ENCODE results near the gene PRKD1. TPM values are rescaled to one million over a fixed set of nuclear protein-coding genes. Genes with fewer than 3 reads are reported as not detected.

The PRKD1 gene
- total RNA-seq, 1 experiment from 2014 or later = 9.7 TPM

DNA sequence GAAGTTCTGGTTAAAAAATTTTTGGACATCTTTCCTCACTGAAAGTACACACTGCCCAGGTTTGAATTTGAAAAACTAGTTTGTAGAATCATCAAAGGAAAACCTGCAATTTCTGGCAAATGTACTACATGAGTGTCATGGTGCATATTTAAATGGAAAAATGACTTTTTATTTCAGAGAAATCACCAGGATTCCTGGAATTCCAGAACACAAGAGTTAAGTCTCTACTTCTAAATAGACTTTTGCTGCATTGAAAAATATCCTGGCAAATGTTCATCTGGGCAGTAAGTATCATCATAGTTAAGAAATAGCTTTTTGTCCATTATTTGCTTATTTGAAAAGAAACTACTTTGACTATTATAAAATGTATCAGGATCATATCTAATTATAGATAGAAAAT lies 275.1 kb downstream of the PRKD1 start:
- H3K27ac Mint-ChIP-seq (ENCODE audit: unreplicated experiment) = no peak overlapping the region
- H3K4me3 Mint-ChIP-seq (ENCODE audit: low read depth, unreplicated experiment) = no peak overlapping the region
- peaks cover 31% of the 10 kb centered on the region for H3K4me1 Mint-ChIP-seq (ENCODE audit: low read depth, unreplicated experiment)
- CTCF ChIA-PET = no interaction called here
- no peaks in the 10 kb centered on the region for H3K9me3 Mint-ChIP-seq (ENCODE audit: low read depth, unreplicated experiment)
- H3K36me3 Mint-ChIP-seq (ENCODE audit: insufficient read depth, unreplicated experiment) = no peaks in the 10 kb centered on the region
- BruUV-seq (replicated peaks) = no TSS peak
- H3K27me3 Mint-ChIP-seq (ENCODE audit: unreplicated experiment) = no peaks in the 10 kb centered on the region
- TF ChIP-seq CTCF (IDR thresholded peaks at IDR 0.05; ENCODE audit: unreplicated experiment) = no peak
- DNase-seq = no peak
- intact Hi-C loops (cut with micrococcal nuclease; ENCODE audit: unreplicated experiment) = no loop called here

GRCh38 chr14:29650554-29651269 lies 276.9 kb downstream of the PRKD1 start:
- peak overlapping the region; percentile 28 for H3K27ac Mint-ChIP-seq (ENCODE audit: unreplicated experiment)
- peaks cover 40% of the 10 kb centered on the region for H3K4me1 Mint-ChIP-seq (ENCODE audit: low read depth, unreplicated experiment)
- no peaks in the 10 kb centered on the region for H3K36me3 Mint-ChIP-seq (ENCODE audit: insufficient read depth, unreplicated experiment)
- no peaks in the 10 kb centered on the region for H3K9me3 Mint-ChIP-seq (ENCODE audit: low read depth, unreplicated experiment)
- peak overlapping the region; percentile 7 for H3K4me3 Mint-ChIP-seq (ENCODE audit: low read depth, unreplicated experiment)
- CTCF ChIA-PET = no interaction called here
- intact Hi-C loops (cut with micrococcal nuclease; ENCODE audit: unreplicated experiment) = no loop called here
- no TSS peak for BruUV-seq (replicated peaks)
- no peak for TF ChIP-seq CTCF (IDR thresholded peaks at IDR 0.05; ENCODE audit: unreplicated experiment)
- no peaks in the 10 kb centered on the region for H3K27me3 Mint-ChIP-seq (ENCODE audit: unreplicated experiment)
- no peak for DNase-seq

DNA sequence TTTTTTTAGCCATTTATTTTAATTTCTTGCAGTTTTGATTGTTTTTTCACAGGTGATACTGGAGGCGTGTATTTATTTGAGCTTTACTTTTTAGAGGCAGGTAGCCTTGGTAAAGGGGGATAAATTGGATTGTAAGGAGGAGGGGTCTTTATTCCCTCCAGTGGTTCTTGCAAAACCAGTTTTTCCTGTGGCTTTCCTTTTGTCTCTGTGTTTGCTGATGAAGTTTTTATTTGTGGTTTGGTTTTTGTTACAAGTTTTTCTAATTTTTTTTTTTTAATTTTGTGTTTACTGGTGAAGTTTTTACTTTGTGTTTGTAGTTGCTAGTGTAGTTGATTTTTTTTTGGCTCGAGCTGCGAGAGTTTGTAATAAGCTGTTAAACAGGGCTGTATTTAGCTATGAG lies 278.5 kb downstream of the PRKD1 start:
- BruUV-seq (replicated peaks) = no TSS peak
- no peak for DNase-seq
- no peaks in the 10 kb centered on the region for H3K36me3 Mint-ChIP-seq (ENCODE audit: insufficient read depth, unreplicated experiment)
- H3K9me3 Mint-ChIP-seq (ENCODE audit: low read depth, unreplicated experiment) = no peaks in the 10 kb centered on the region
- H3K27me3 Mint-ChIP-seq (ENCODE audit: unreplicated experiment) = no peaks in the 10 kb centered on the region
- intact Hi-C loops (cut with micrococcal nuclease; ENCODE audit: unreplicated experiment) = loop anchor here (5.0 to 10.0 kb wide), 3 partner anchors 42 to 256 kb away; no protein-coding TSS in a partner anchor
- peaks cover 48% of the 10 kb centered on the region for H3K4me1 Mint-ChIP-seq (ENCODE audit: low read depth, unreplicated experiment)
- CTCF ChIA-PET = no interaction called here
- no peak overlapping the region for H3K4me3 Mint-ChIP-seq (ENCODE audit: low read depth, unreplicated experiment)
- no peak for TF ChIP-seq CTCF (IDR thresholded peaks at IDR 0.05; ENCODE audit: unreplicated experiment)
- H3K27ac Mint-ChIP-seq (ENCODE audit: unreplicated experiment) = no peak overlapping the region

DNA sequence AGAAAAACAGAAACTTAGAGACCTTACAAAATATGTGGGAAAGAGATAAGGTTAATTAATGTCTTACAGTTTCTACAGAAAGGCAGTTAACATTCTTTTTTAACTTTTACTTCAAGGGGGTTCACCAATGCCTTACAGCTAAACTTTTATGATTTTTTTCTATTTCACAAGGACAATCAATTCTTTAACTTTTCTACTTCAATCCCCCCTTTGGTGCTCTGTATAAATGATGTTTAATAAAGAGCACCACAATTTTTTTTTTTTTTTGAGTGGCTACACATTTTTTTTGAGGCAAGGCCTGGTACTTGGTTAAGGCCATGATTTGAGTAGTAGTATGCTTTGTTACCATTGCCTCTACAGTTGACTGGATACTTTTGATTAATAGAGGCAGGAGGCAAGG lies 279.6 kb downstream of the PRKD1 start:
- no peak overlapping the region for H3K4me3 Mint-ChIP-seq (ENCODE audit: low read depth, unreplicated experiment)
- no peaks in the 10 kb centered on the region for H3K27me3 Mint-ChIP-seq (ENCODE audit: unreplicated experiment)
- CTCF ChIA-PET = interaction anchor here (0.7 kb wide), 1 partner anchor 316 kb away, joined by 3 read pairs; no protein-coding TSS in a partner anchor
- H3K36me3 Mint-ChIP-seq (ENCODE audit: insufficient read depth, unreplicated experiment) = no peaks in the 10 kb centered on the region
- H3K4me1 Mint-ChIP-seq (ENCODE audit: low read depth, unreplicated experiment) = peaks cover 57% of the 10 kb centered on the region
- intact Hi-C loops (cut with micrococcal nuclease; ENCODE audit: unreplicated experiment) = loop anchor here (5.0 to 10.0 kb wide), 3 partner anchors 41 to 257 kb away; no protein-coding TSS in a partner anchor
- no peaks in the 10 kb centered on the region for H3K9me3 Mint-ChIP-seq (ENCODE audit: low read depth, unreplicated experiment)
- no TSS peak for BruUV-seq (replicated peaks)
- no peak overlapping the region for H3K27ac Mint-ChIP-seq (ENCODE audit: unreplicated experiment)
- no peak for DNase-seq
- TF ChIP-seq CTCF (IDR thresholded peaks at IDR 0.05; ENCODE audit: unreplicated experiment) = no peak

Data from Calu3 (cell line).